SU-DHL-6 (cell line): ENCODE measurements around the gene WFDC1.

ENCODE experiments used
- H2AFZ ChIP-seq: fragments of 200-600 bp; sonication (generic); 2 replicates; pipeline ENCODE4 v1.6.1; 2014; ENCODE audit warnings: low read depth, mild to moderate bottlenecking, moderate library complexity, mixed read lengths, antibody characterized with exemption, low read length; ENCODE audit not compliant: severe bottlenecking
- H3F3A ChIP-seq: fragments of 200-600 bp; shearing (Covaris generic); 2 replicates; pipeline ENCODE4 v1.6.0; 2016; ENCODE audit warnings: antibody characterized with exemption, mild to moderate bottlenecking; ENCODE audit not compliant: insufficient read depth
- H3K27ac ChIP-seq: fragments of 200-600 bp; sonication (generic); 2 replicates; pipeline ENCODE4 v1.5.1; 2016; ENCODE audit warnings: low read depth, mild to moderate bottlenecking, low read length, moderate library complexity, mixed read lengths
- H3K27me3 ChIP-seq: fragments of 200-600 bp; sonication (generic), shearing (Covaris generic); 2 replicates; pipeline ENCODE4 v1.6.0; 2014; ENCODE audit warnings: mild to moderate bottlenecking, low read length
- H3K36me3 ChIP-seq: fragments of 200-600 bp; sonication (generic); 2 replicates; pipeline ENCODE4 v1.6.1; 2014; ENCODE audit warnings: mild to moderate bottlenecking, low read length, mixed read lengths
- H3K4me2 ChIP-seq: fragments of 300-600, 200-600 bp; shearing (Covaris generic), sonication (generic); 2 replicates; pipeline ENCODE4 v1.6.0; 2014; ENCODE audit warnings: low read length, low read depth, mild to moderate bottlenecking; ENCODE audit not compliant: poor library complexity, severe bottlenecking
- H3K4me3 ChIP-seq: fragments of 200-600 bp; sonication (generic); 2 replicates; pipeline ENCODE4 v1.5.1; 2014; ENCODE audit warnings: antibody characterized with exemption, low read length, mild to moderate bottlenecking, mixed read lengths; ENCODE audit not compliant: insufficient read depth, poor library complexity, severe bottlenecking
- H3K79me2 ChIP-seq: fragments of 200-600 bp; sonication (generic); 2 replicates; pipeline ENCODE4 v1.6.1; 2014; ENCODE audit warnings: mild to moderate bottlenecking, low read length, moderate library complexity; ENCODE audit not compliant: insufficient read depth
- H3K9ac ChIP-seq: fragments of 200-600 bp; sonication (generic); 2 replicates; pipeline ENCODE4 v1.7.0; 2014; ENCODE audit warnings: mild to moderate bottlenecking, low read length
- H3K9me2 ChIP-seq: fragments of 200-600 bp; sonication (generic); replicated peaks from 2 replicates; pipeline ENCODE4 v1.6.1; 2014; ENCODE audit warnings: low read length; ENCODE audit not compliant: insufficient read depth
- H3K9me3 ChIP-seq: fragments of 200-600 bp; sonication (generic); 2 replicates; pipeline ENCODE4 v1.6.1; 2014; ENCODE audit warnings: low read length, mixed read lengths; ENCODE audit not compliant: insufficient read depth
- H4K20me1 ChIP-seq: fragments of 200-600 bp; sonication (generic); 2 replicates; pipeline ENCODE4 v1.6.1; 2014; ENCODE audit warnings: low read depth, mild to moderate bottlenecking, antibody characterized with exemption, low read length, moderate library complexity, mixed read lengths
- CTCF ChIP-seq: fragments of 200-600 bp; sonication (generic); IDR thresholded peaks from one replicate; pipeline ENCODE4 v1.5.1; 2017; ENCODE audit warnings: antibody characterized with exemption, mild to moderate bottlenecking, low read length, moderate library complexity; ENCODE audit not compliant: insufficient read depth, poor library complexity, severe bottlenecking
- EZH2phosphoT487 ChIP-seq: fragments of 200-600 bp; sonication (generic), shearing (Covaris generic); conservative IDR thresholded peaks from 2 replicates; pipeline ENCODE4 v1.6.1; 2018; ENCODE audit warnings: mild to moderate bottlenecking, antibody characterized with exemption, low read length, moderate library complexity, mixed read lengths

WFDC1 gene

GRCh38 chr16:84253173-84253572, 41.5 kb upstream of the WFDC1 start:
- no peaks in the 10 kb centered on the region for H3K9me2 ChIP-seq
- no peaks in the 10 kb centered on the region for H3F3A ChIP-seq
- no peak overlapping the region for H3K9ac ChIP-seq
- TF ChIP-seq CTCF, result no peak
- no peak for TF ChIP-seq EZH2phosphoT487
- H3K4me2 ChIP-seq, result no peak overlapping the region
- H3K27ac ChIP-seq, result no peak overlapping the region
- H4K20me1 ChIP-seq, result no peaks in the 10 kb centered on the region
- no peaks in the 10 kb centered on the region for H3K27me3 ChIP-seq
- no peaks in the 10 kb centered on the region for H3K79me2 ChIP-seq
- H3K4me3 ChIP-seq, result no peak overlapping the region
- no peak overlapping the region for H2AFZ ChIP-seq
- H3K9me3 ChIP-seq, result no peaks in the 10 kb centered on the region
- H3K36me3 ChIP-seq, result no peaks in the 10 kb centered on the region

- TF ChIP-seq EZH2phosphoT487 (no peak), CTCF (no peak)
- H3F3A ChIP-seq, result no peaks in the 10 kb centered on the region
- H3K9me3 ChIP-seq, result no peaks in the 10 kb centered on the region
- no peaks in the 10 kb centered on the region for H3K27me3 ChIP-seq
- no peak overlapping the region for H2AFZ ChIP-seq
- no peaks in the 10 kb centered on the region for H3K79me2 ChIP-seq
- no peaks in the 10 kb centered on the region for H3K36me3 ChIP-seq
- H3K9ac ChIP-seq, result no peak overlapping the region
- no peaks in the 10 kb centered on the region for H3K9me2 ChIP-seq
- no peak overlapping the region for H3K4me3 ChIP-seq
- H3K4me2 ChIP-seq, result no peak overlapping the region
- H4K20me1 ChIP-seq, result no peaks in the 10 kb centered on the region
- no peak overlapping the region for H3K27ac ChIP-seq
These were observed 40.6 kb upstream of the WFDC1 start for GRCh38 chr16:84254062-84254461.

GRCh38 chr16:84255050-84255810, 39.4 kb upstream of the WFDC1 start:
- Histone ChIP-seq H3K27ac (no peak overlapping the region), H3K27me3 (no peaks in the 10 kb centered on the region), H3K4me3 (no peak overlapping the region), H3F3A (no peaks in the 10 kb centered on the region), H3K4me2 (no peak overlapping the region), H3K9ac (no peak overlapping the region), H3K36me3 (no peaks in the 10 kb centered on the region), H4K20me1 (no peaks in the 10 kb centered on the region), H3K79me2 (no peaks in the 10 kb centered on the region), H3K9me2 (no peaks in the 10 kb centered on the region), H3K9me3 (no peaks in the 10 kb centered on the region), H2AFZ (no peak overlapping the region)
- TF ChIP-seq EZH2phosphoT487, result no peak

GRCh38 chr16:84258266-84258665, 36.4 kb upstream of the WFDC1 start:
- Histone ChIP-seq H3K4me2 (no peak overlapping the region), H3K27ac (no peak overlapping the region), H2AFZ (no peak overlapping the region), H3K9me2 (no peaks in the 10 kb centered on the region), H3K4me3 (no peak overlapping the region), H3K79me2 (no peaks in the 10 kb centered on the region), H3K27me3 (no peaks in the 10 kb centered on the region), H3F3A (no peaks in the 10 kb centered on the region), H3K36me3 (no peaks in the 10 kb centered on the region), H4K20me1 (no peaks in the 10 kb centered on the region), H3K9me3 (no peaks in the 10 kb centered on the region), H3K9ac (no peak overlapping the region)
- TF ChIP-seq CTCF (no peak), EZH2phosphoT487 (no peak)
